Right lung (tissue), 5 donors: Measurements from ENCODE around the gene MYOG. TPM values are rescaled to one million over a fixed set of nuclear protein-coding genes. Genes with fewer than 3 reads are reported as not detected.

ENCODE experiments used
- DNase-seq, 2 donors: peaks; one replicate each; pipeline ENCODE4 v3.0.0-alpha.2; 2013
- polyA plus RNA-seq, 5 donors: library from polyadenylated mRNA; unstranded; fragments of 120-200 nt; gene quantifications; one replicate each; pipeline versions ENCODE4 v1.2.1 to v1.2.3, GENCODE V29; 2013; ENCODE audit warnings: inconsistent platforms in 1 of 5, low replicate concordance in 1 of 5; ENCODE audit not compliant: insufficient read length in 5 of 5, insufficient read depth in 1 of 5

The MYOG gene
- polyA plus RNA-seq, 5 donors, result 0.08 to 20.2 (median 0.55) TPM; not detected in 2

DNA sequence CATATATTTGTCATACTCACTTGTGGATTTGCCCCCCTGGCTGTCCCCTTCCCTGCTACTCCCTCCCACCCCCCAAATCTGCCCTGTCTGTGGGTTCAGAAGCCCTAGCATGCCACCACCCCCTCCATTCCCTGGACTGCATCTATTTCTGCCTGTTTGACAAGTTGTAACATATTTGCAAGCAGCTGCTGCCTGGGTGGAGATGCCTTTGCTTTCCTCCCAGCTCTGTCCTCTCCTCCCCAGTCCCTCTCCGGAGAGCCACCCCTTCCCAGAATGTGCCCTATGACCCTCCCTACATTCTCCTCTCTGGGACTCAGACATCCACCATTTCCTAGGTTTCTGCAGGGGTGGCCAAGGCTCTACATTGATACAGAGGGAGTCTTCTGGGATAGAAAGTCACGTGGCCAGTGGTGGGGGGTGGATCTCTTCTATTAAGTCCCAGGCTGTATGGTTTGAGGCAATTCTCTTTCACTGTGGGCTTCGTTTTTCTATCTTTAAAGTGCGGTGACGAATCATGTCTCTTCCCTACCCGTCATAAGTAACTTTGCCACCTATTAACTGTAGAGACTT, 6.0 kb upstream of the MYOG start:
- no peak for DNase-seq

DNA sequence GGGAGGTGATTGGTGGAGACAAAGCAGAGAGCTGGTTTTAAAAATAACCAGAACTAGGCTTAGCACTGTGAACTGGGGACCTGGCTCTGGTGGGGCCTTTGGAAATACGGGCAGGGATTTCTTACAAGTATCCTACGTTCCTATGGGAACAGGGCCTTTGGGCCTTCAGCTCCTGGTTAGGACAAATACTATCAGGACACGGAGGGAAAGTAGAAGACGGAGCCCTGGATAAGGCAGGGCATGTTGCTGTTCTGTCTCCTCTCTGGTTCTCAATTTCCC, 5.3 kb upstream of the MYOG start:
- no peak for DNase-seq

DNA sequence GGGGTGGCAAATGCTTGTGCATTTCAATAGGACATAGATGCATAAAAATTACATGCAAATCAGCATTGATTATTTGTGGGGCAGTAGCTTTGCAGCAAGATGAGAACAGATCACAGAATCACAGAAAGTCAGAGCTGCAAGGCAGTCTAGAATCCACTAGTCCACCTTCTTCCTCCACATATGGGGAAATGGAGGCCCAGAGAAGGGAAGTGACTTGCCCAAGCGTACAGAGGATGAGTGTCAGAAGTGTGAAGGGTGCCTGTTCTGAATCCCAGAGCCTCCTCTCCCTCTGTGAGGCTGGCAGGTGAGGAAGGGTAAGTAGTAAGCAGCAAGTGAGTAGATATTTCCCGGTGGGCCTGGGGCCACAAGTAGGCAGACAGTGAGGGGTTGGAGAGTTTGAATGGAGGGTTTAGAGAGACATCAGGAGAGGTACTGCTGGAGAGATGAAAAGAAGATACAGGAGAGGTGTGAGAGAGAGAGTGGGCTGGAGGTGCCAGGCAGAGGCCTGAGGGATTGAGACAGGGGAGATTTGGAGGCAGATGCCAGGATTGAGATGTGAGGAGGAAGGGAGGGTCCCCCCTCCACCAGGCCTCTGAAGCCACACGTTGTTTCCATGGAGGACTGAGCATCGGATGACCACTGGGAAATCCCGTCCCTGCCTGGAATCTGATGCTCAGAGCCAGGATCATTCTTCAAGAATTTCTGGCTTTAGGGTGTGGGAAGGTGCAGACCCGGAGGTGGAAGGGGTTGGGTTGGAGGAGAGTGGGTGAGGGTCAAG, 4.8 kb upstream of the MYOG start:
- no peak for DNase-seq

DNA sequence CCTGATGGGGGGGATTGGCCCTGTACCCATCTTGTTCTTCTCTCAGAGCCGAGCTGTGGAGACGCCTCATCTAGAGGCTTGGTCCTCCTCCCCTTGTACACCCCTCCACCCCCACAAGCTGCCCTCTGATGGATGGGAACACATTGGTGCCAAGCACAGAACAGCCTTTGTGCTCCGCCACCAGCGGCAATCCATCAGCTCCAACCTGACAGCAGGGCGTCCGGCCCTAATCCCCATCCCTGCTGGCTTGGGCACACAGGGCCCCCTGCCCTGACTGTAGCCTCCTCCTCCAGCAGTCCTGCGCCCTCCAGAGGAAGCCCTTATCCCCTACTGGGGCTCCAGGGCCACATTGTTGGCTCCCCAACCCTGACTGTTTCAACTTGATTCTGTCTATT, 3.8 kb upstream of the MYOG start:
- no peak for DNase-seq

DNA sequence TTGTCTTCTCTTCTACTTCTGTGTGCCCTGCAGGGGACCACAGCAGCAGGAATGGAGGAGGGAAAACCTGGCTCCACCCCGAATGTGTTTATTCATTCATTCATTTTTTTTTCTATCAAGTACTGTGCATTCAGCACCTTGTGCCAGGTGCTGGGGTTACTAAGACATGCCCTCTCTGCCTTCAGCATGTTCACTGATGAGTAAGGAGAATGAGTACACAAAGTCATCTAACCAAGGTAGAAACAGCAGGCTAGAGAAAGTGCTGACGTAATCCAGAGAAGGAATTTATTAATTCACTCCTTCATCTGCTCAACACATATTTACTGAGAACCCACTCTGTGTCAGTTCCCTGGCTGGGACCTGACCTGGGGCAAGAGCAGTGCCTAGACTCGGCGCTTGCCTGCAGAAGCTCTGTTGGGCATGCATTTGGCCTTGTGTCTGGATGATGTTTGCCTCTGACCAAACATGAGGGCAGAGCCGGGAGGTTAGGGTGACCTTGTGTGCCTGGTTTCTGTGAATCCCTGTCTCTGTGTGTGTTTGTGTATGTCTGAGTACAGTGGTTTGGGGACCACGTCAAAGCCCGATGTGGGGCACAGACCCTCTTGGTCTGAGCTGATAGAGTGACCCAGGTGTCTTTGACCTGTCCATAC, 3.3 kb upstream of the MYOG start:
- no peak for DNase-seq

DNA sequence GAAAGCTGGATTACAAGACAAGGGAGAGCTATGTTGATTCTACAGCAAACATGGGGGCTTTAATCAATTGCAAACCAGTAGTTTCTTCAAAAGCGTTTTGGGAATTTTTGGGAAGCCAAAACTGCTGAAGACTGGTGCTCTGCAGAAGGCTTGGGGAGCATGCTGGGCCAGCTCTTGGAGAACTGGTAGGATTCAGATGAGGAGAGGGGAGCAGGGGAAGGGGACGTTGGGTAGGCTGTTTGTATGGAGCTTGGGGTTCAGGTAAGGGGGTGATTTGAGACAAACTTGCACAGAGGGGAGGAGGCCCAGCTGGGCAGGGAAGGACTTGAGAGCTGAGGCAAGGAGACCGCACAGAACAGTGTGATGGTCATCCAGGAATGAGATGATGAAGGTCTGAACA, 2.6 kb upstream of the MYOG start:
- no peak for DNase-seq

DNA sequence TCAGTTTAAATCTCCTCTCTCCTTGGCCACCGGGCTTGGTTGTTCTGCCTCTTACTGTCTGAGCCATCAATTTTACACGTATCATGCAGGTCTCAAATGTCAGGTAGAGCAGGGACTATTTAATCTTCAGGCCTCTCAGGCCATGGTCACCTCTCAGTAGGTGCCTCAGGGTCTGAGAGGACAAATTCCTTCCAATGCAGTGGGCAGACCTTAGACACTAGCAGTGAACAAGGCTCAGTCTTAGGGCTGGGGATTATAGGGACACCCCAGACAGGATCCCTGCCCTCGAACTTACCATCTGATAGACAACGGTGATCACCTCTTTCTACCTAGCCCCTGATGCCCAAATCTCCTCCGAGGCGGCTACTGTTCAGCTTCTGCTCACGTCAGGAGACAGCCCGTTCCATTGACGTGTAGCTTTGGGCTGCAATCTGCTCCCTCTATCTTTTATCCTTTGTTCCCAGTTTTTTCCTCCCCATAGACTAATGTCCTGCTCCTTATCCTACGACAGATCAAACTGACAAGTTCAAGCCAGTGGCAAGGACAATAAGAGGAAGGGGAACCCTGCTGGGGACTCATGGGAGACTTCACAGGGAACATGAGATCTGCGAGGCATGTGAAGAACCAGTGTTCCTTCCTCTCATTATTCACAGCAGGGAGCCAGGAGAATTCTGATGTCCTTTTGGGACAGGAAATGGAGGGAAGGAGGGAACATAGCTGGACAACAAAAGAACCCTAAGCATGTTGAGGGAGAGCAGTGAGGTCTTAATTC, 1.4 kb upstream of the MYOG start:
- DNase-seq, result no peak

DNA sequence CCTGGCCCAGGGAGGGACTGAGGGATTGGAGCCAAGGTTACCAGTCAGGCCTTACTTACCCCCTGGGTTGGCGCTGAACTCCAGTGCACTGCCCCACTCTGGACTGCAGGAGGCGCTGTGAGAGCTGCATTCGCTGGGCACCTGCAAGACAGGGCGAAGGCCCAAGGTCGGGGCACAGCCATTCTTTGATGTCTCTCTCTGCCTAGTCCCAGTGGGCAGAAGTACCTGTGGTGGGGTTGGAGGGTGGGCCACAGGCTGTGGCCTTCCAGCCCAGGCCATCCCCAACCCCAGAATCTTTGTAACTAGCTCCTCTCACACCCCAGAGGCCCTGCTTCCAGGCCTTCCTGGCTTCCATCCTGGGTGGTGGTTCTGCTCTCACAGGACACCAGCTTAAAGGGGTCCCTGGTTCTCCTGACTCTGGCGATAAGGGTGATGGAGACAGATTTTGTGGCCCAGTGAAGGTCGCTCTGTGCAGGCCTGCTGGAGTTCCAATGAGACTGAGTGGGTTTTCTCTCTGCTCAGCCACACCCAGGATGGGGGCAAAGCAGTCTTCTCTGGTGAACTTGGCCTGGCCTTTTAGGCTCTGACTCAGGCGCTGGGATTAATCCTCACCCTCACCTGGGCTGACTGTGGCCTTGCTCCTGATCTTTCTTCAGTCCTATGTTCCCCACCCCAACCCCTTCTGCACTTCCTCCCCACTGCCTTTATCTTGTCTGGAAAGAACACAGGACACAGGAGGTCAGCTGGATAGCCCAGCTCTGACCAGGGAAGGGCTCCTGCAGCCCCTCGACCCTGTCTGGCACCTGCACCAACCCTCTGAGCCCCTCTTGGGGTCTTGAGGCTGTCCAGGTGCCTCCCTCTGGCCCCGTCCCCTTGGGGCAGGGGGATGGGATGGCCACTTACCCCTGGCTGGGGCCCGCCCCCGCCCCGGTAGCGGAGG, 954 bp downstream of the MYOG start:
- no peak for DNase-seq

DNA sequence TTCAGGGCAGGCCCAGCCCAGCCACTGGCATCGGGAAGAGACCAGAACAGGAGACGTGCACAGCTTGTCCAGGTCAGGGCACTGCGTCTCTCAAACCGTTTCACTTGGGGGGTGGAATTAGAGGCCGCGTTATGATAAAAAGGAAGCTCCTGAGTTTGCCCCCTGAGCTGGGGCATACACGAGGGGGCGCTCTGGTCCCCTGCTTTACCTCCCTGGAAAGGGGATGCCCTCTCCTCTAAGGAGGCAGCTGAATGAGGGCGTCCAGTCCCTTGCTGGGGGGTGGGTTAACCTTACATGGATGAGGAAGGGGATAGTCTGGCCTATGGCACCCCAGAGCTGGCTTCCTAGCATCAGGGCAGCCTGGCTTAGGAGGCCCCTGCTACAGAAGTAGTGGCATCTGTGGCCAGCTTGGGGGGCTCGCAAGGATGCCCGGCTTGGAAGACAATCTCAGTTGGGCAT, 2.3 kb downstream of the MYOG start:
- DNase-seq, result no peak

DNA sequence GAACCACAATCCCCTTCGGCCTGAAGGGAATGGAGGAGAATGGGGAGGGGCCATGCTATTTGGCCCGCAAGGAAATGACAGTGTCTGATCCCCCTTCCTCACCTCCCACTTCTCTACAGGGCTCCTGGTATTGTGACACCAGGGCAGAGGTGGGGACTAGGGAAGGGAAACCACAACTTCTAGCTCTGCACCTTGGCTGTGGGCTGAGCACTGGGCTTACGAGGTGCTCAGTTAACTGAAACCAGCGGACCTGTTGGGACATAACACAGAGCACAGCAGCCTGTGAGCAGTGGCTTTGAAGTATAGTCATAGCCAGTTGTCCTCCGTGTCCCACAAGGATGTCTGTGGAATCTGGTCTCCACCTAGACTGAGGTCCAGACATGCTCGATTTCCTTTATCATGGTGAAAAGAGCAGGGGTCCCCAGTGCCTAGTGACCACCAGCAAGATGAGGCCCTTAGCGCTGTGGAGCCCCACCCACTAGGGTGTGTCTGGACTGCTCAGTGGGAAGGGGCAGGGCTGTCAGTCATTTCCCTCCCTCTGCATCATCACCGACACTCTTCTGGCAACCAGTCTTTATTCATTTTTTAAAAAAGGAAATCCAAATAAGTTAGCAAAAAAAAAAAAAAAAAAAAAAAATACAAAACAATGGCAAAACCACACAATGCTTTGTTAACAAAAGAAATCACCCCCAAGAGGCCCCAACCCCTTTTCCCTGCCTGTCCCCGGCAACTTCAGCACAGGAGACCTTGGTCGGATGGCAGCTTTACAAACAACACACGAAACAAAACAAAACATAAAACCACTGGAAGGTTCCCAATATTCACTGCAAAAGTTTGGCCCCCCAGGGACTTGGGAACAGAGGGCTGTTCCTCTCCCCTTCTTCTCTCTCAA, 3.0 kb downstream of the MYOG start:
- DNase-seq, result no peak

DNA sequence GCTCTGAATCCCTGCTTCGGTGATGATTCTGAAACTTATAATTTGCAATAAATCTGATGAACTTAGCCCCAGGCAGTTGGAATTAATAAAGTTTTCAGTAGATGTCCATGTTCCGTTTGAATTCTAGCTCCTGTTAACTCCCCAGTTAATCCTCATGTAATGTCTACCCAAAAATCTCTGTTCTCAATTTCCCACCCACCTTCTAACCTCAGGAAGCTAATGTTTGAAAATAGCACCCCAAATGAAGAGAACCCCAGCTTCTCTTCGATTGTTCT, 3.6 kb downstream of the MYOG start:
- DNase-seq, result no peak

DNA sequence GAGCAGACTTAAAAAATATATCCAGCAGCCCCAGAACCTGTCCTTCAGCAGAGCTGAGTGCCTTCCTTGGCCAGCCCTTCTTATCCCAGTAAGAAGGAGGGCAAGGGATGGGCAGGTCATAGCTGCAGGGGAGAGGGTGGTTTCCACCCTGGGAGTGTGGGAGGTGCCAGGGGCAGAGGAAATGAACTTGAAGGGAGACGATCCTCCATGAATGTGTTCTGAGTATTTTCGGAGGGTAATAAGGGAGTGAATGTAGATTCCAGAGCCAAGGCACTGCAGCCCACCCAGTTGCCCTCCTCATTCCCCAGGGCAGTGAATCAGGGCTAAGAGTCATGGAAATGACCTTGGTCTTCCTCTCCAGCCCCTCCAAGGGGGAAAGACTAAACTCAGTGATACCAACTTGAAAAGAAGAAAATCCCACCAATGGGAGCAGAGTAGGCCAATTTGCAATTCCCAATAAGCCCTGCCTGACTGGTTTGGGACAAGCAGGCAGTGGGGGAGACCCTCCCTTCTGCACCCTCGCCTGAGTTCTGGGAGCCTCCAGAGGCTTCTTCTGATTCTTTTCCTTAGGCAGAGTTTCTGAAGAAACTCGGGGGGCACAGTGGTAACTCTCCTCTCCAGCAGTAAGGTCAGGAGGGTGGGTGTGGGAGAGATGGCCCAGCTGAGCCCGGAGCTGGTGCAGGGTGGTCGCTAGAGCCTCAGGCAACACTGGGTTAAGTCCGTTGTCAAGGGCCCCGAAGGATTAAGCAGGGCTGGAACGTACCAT, 4.2 kb downstream of the MYOG start:
- DNase-seq, result no peak

DNA sequence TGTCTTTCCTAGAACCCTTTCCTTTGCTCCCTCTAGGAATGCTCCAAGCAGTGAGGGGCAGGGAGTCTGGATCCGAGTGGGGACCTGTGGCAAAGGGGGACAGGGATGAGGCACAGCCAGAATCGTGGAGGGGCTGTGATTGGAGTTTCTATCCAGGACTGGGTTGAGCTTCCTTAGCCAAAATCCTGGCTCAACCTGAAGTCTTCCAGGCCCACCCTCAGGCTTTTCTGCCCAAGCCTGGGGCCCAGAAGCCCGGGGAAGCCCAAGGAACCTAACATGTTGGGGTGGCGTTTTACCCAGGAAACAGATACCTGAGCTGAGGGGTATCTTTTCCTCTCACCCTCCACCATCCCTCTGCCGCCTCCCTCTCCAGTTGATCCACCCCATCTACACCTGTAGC, 5.4 kb downstream of the MYOG start:
- DNase-seq, result no peak

DNA sequence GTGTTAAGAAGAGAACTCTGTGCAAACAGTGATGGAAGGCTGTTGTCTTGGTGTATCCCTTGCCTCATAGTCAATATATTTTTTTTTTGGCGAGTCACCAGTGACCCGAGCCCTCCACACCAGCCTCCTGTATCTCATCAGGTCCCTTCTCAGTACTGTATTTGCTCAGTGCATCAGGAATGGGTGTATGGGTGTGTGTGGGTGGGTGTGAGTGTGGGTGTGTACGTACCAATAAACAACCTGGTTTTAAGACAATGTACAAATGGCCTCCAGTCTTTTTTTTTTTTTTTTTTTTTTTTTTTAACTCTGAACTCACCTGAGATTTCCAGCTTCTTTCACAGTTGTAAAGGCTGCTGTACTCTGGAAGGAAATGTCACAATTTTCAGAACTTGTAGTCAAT, 7.3 kb downstream of the MYOG start:
- DNase-seq, result no peak

DNA sequence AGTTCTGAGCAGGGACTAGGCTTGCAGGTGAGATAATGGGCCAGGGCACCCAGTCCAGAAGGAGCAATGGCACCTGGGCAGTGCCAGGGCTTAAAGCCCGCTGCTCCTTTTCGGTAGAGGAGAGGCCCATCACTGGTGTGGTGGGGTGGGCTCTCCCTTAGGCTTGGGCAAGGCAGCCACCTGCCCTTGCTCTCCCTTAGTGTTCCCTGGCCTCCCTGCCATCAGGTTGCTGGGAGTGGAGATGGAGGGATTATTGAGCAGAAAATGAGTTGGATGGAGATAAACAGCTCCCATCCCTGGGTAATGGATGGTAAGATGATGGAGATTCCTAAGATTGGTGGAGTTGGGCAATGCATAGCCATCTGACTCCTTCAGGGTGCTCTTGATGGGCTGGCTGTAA, 7.9 kb downstream of the MYOG start:
- no peak for DNase-seq

DNA sequence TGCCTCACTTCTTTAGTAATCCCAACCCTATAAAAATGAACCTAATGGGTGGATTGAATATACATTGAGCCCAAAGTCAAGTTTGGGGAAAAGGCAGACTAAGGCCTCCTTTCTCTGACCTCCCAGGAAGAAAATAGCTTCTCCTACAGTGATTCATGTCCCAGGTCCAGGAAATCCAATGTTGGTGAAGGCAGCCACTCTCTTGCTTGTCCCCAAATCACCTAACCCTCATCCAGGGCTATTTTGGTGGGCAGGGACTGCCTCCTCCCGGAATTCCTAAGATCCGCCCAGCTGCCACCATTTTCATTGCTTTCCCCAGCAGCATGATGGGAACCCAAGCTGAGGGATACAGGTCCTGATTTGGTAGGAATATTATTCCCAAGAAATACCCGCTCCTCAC, 8.4 kb downstream of the MYOG start:
- no peak for DNase-seq

DNA sequence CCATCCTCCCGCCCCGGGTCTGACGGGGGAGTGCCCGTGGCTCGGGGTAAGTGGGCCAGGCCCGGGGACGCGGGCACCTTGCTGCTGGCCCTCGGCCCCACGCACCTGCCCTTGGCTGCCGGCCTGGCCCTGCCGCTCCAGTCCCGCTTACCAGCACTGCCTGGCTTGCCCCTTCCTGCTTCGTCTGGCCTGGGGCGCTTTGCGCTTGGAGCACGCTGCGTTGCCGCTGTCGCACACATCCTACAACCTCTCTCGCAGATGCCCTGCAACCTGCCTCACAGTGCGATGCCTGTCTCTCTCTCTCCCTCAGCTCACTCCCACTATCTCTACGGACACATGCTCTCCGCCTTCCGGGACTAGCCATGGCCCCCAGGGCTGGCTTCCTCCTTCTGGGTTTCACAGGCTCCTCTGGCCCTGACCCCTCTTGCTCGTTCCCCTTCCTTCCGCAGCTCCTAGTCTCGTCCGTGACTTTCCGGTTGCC, 9.7 kb downstream of the MYOG start:
- DNase-seq, result no peak

DNA sequence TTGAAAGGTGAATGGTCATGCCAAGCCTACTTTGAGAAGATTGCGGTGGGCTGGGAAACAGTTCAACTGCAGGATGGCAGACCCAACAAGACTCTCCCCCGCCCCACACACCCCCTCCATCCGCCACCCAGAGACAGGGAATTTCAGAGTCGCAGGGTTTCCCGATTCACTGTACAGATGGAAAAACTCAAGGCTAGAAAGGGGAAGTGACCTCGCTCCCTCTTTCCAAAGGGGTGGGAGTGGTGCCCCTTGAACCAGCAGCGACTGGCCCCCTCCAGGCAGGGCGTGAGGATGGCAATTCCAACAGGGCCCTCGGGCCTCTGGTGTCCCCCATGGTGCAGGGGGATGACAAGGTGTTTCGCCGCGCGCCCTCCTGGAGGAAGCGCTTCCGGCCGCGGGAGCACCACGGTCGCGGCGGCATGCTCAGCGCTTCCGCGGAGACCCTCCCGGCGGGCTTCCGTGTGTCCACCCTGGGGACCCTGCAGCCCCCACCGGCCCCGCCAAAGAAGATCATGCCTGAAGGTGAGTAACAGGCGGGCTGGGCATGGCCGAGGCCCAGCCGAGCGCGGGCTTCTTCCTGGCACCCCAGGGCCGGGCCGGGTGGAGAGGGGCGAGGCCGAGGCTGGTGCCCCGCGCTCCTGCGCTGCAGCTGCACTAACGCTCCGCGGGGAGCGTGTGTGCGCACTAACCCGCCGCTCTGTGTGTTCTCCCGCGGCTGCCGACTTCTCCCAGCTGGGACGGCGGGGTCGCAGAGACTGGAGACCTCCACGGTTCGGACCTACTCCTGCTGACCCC, 10.4 kb downstream of the MYOG start:
- peak in 1 of 2 donors; percentile 15 for DNase-seq

DNA sequence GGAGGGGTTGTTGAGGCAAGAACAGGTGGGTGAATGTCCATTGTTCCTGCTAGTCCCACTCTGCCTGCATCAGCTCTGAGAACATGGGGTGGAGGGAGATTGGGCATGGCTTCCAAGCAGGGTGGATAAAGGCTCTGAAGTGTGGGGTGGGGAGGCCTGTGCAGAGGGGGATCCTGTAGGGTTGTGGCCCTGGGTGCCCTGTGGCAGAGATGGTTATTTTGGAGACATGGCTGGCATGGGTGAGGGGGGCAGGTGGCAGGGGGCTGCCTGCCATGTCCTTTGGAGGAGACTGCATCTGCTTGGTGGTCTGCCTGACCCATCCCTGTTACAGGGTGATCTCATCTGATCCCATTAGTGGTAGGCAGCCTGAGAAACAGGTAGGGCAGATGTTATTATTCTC, 11.2 kb downstream of the MYOG start:
- DNase-seq, result no peak
